Ishikawa (cell line): ENCODE measurements around the gene MMS19.

ENCODE experiments used
- CREB1 ChIP-seq: IDR thresholded peaks from 2 replicates; pipeline ENCODE4 v1.6.1; 2012; ENCODE audit warnings: low read depth
- EGR1 ChIP-seq: IDR thresholded peaks from 2 replicates; pipeline ENCODE4 v1.6.1; 2012
- RAD21 ChIP-seq: IDR thresholded peaks from 2 replicates; pipeline ENCODE4 v1.6.1; 2012; ENCODE audit warnings: low read depth
- TEAD4 ChIP-seq: IDR thresholded peaks from 2 replicates; pipeline ENCODE4 v1.6.1; 2012
- TF ChIP-seq, protein P1 (sequence below): IDR thresholded peaks from 2 replicates; pipeline ENCODE4 v1.6.1; 2012
- TF ChIP-seq, protein P2 (sequence below): IDR thresholded peaks from 2 replicates; pipeline ENCODE4 v1.6.1; 2012; ENCODE audit warnings: low read depth, mild to moderate bottlenecking

DNA sequence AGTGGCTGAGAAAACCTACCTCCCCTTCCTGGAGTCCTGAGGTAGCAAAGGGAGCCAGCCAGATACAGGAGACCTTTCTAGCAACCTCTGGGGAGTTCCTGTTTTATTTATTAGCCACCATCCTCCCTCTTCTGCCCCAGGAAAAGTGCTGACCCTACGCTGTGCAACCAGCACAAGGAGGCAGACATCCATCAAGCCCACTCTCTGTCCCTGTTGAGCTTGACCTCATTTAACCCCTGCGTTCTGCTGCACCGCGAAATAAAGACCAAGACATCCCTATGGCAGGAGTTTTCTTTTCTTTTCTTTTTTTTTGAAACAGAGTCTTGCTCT is 49.0 kb upstream of the MMS19 start:
- TF ChIP-seq, protein P1, sequence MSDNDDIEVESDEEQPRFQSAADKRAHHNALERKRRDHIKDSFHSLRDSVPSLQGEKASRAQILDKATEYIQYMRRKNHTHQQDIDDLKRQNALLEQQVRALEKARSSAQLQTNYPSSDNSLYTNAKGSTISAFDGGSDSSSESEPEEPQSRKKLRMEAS = no peak
- TF ChIP-seq EGR1 (no peak), RAD21 (no peak), CREB1 (no peak), TEAD4 (no peak)
- TF ChIP-seq, protein P2, sequence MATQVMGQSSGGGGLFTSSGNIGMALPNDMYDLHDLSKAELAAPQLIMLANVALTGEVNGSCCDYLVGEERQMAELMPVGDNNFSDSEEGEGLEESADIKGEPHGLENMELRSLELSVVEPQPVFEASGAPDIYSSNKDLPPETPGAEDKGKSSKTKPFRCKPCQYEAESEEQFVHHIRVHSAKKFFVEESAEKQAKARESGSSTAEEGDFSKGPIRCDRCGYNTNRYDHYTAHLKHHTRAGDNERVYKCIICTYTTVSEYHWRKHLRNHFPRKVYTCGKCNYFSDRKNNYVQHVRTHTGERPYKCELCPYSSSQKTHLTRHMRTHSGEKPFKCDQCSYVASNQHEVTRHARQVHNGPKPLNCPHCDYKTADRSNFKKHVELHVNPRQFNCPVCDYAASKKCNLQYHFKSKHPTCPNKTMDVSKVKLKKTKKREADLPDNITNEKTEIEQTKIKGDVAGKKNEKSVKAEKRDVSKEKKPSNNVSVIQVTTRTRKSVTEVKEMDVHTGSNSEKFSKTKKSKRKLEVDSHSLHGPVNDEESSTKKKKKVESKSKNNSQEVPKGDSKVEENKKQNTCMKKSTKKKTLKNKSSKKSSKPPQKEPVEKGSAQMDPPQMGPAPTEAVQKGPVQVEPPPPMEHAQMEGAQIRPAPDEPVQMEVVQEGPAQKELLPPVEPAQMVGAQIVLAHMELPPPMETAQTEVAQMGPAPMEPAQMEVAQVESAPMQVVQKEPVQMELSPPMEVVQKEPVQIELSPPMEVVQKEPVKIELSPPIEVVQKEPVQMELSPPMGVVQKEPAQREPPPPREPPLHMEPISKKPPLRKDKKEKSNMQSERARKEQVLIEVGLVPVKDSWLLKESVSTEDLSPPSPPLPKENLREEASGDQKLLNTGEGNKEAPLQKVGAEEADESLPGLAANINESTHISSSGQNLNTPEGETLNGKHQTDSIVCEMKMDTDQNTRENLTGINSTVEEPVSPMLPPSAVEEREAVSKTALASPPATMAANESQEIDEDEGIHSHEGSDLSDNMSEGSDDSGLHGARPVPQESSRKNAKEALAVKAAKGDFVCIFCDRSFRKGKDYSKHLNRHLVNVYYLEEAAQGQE = no peak
